Measurements from ENCODE around the gene EEFSEC. TPM values are rescaled to one million over a fixed set of nuclear protein-coding genes. Genes with fewer than 3 reads are reported as not detected.
A peak's percentile ranks its signal among the peaks of the same experiment; 100 is the strongest.

The EEFSEC gene
- total RNA-seq, 1 donor from 2014 or later, result 0.92 TPM

DNA sequence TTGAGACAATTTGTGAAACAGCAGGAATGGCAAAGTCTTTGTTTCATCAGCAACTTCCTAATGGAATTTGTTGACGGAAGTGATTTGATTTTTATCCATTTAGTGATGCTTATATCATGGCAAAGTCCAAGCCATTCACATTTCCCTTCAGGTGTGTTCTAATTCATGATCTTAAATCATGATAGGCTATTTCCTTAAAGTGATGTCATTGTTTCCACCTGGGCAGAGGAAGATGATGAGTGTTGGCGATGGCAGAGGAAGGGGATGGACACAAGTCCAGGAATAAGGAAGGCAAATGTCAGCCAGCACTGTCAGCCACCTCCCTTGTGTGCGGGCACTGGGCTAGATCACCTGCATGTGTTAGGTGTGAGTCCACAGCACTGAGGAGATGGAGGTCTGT lies 49.9 kb downstream of the EEFSEC start:
- Histone ChIP-seq H3K4me1 (peaks cover 2% of the 10 kb centered on the region), H4K20me1 (ENCODE audit: low read depth) (no peaks in the 10 kb centered on the region), H3K9me3 (ENCODE audit: low read depth) (no peaks in the 10 kb centered on the region), H3K27ac (no peak overlapping the region), H3K36me3 (no peaks in the 10 kb centered on the region), H3K4me3 (no peak overlapping the region), H3K9ac (no peak overlapping the region), H3K79me2 (ENCODE audit: low read depth) (no peaks in the 10 kb centered on the region), H3F3A (ENCODE audit: low read depth) (no peaks in the 10 kb centered on the region), H2AFZ (replicated peaks) (no peak overlapping the region), H3K27me3 (no peaks in the 10 kb centered on the region), H3K4me2 (no peak overlapping the region)
- H3K9me3 Mint-ChIP-seq, result no peaks in the 10 kb centered on the region
- no peaks in the 10 kb centered on the region for H3K27me3 Mint-ChIP-seq (ENCODE audit: insufficient read depth, low read depth)
- TF ChIP-seq EZH2 (IDR thresholded peaks at IDR 0.05) (no peak), EZH2phosphoT487 (IDR thresholded peaks at IDR 0.05) (no peak)
- TF ChIP-seq, protein P1, sequence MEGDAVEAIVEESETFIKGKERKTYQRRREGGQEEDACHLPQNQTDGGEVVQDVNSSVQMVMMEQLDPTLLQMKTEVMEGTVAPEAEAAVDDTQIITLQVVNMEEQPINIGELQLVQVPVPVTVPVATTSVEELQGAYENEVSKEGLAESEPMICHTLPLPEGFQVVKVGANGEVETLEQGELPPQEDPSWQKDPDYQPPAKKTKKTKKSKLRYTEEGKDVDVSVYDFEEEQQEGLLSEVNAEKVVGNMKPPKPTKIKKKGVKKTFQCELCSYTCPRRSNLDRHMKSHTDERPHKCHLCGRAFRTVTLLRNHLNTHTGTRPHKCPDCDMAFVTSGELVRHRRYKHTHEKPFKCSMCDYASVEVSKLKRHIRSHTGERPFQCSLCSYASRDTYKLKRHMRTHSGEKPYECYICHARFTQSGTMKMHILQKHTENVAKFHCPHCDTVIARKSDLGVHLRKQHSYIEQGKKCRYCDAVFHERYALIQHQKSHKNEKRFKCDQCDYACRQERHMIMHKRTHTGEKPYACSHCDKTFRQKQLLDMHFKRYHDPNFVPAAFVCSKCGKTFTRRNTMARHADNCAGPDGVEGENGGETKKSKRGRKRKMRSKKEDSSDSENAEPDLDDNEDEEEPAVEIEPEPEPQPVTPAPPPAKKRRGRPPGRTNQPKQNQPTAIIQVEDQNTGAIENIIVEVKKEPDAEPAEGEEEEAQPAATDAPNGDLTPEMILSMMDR (IDR thresholded peaks at IDR 0.05), result no peak
- peaks cover 3% of the 10 kb centered on the region for H3K36me3 Mint-ChIP-seq
- peaks cover 4% of the 10 kb centered on the region for H3K4me1 Mint-ChIP-seq
- no peak for DNase-seq (ENCODE audit: low spot score)
- H3K4me3 Mint-ChIP-seq, result no peak overlapping the region
- no peak overlapping the region for H3K27ac Mint-ChIP-seq

DNA sequence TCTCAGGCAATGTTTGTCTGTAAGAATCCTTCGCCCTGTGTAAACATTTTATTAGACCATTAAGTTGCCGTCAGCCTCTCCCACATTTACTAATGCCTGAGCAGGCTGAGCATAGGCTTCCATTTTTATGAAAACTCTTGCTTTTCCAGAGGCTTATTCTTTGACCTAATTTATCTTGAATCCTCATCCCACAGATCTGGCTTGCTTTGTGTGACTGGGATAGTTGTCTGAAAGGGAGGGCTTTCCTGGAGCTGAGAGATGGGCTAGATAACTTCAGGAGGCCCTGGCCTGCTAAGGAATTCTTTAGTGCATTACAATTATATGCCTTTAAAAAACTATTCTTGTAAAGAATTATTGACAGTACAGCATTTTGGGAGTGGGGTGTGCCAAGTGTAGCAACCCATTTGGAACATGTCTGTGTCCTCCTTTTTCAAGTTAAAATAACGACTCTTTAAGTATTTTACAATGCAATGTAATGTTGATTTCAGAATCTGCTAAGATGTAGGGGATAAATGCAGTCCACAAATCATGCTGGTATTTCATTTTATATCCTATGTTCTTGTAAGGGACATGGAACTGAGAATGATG lies 52.4 kb downstream of the EEFSEC start:
- TF ChIP-seq EZH2 (IDR thresholded peaks at IDR 0.05), result no peak
- TF ChIP-seq, protein P1 (IDR thresholded peaks at IDR 0.05), result no peak
- TF ChIP-seq EZH2phosphoT487 (IDR thresholded peaks at IDR 0.05), result no peak
- Histone ChIP-seq H3K4me3 (no peak overlapping the region), H3K9me3 (ENCODE audit: low read depth) (no peaks in the 10 kb centered on the region), H3K4me2 (no peak overlapping the region), H3K79me2 (ENCODE audit: low read depth) (no peaks in the 10 kb centered on the region), H3K4me1 (no peaks in the 10 kb centered on the region), H4K20me1 (ENCODE audit: low read depth) (no peaks in the 10 kb centered on the region), H3K36me3 (no peaks in the 10 kb centered on the region), H3K27me3 (no peaks in the 10 kb centered on the region), H3F3A (ENCODE audit: low read depth) (no peaks in the 10 kb centered on the region), H3K9ac (no peak overlapping the region), H2AFZ (replicated peaks) (no peak overlapping the region), H3K27ac (no peak overlapping the region)
- H3K4me1 Mint-ChIP-seq, result no peaks in the 10 kb centered on the region
- no peak for DNase-seq (ENCODE audit: low spot score)
- no peak overlapping the region for H3K4me3 Mint-ChIP-seq
- no peaks in the 10 kb centered on the region for H3K9me3 Mint-ChIP-seq
- H3K36me3 Mint-ChIP-seq, result peaks cover under 1% of the 10 kb centered on the region
- no peaks in the 10 kb centered on the region for H3K27me3 Mint-ChIP-seq (ENCODE audit: insufficient read depth, low read depth)
- H3K27ac Mint-ChIP-seq, result peak overlapping the region; percentile 7

DNA sequence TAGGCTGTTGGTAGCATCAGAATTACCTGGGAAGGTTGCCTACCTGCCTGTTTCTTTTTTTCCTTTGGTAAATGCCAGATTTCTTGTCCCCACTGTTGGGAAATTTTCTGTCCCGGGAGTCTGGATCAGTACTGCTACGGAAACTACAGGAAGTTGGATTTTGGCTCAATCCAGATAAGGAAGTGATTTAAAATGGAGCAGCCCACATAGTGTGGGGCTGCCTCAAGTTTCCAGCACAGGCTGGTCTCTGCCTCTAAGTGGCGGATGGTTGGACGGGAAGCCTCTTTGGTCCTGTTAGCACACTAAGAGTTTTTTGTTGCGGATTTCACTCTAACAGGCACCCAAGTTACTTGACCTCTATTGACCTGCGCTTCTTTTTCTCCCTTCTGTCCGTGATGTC lies 54.7 kb downstream of the EEFSEC start:
- Mint-ChIP-seq H3K4me3 (no peak overlapping the region), H3K36me3 (no peaks in the 10 kb centered on the region), H3K9me3 (no peaks in the 10 kb centered on the region), H3K4me1 (no peaks in the 10 kb centered on the region), H3K27me3 (ENCODE audit: insufficient read depth, low read depth) (peaks cover 3% of the 10 kb centered on the region), H3K27ac (no peak overlapping the region)
- Histone ChIP-seq H3K4me3 (no peak overlapping the region), H3K79me2 (ENCODE audit: low read depth) (no peaks in the 10 kb centered on the region), H3K9me3 (ENCODE audit: low read depth) (no peaks in the 10 kb centered on the region), H2AFZ (replicated peaks) (no peak overlapping the region), H3K27me3 (no peaks in the 10 kb centered on the region), H3F3A (ENCODE audit: low read depth) (no peaks in the 10 kb centered on the region), H4K20me1 (ENCODE audit: low read depth) (no peaks in the 10 kb centered on the region), H3K4me2 (no peak overlapping the region), H3K27ac (no peak overlapping the region), H3K4me1 (no peaks in the 10 kb centered on the region), H3K36me3 (no peaks in the 10 kb centered on the region), H3K9ac (no peak overlapping the region)
- TF ChIP-seq, protein P1 (IDR thresholded peaks at IDR 0.05), result no peak
- no peak for TF ChIP-seq EZH2phosphoT487 (IDR thresholded peaks at IDR 0.05)
- TF ChIP-seq EZH2 (IDR thresholded peaks at IDR 0.05), result no peak
- DNase-seq (ENCODE audit: low spot score), result no peak
